H1 (cell line): ENCODE data around the gene NBPF3. TPM values are rescaled to one million over a fixed set of nuclear protein-coding genes. Genes with fewer than 3 reads are reported as not detected.

Experiments
- CTCF ChIA-PET: fragments of 300-600 bp; sonication (Branson Sonifier 250); formaldehyde crosslinking; loops from one replicate; lab custom pipeline; 2021; ENCODE audit not compliant: partially characterized antibody; lab: Charles Lee
- POLR2A ChIA-PET: fragments of 300-600 bp; sonication (Branson Sonifier 250); formaldehyde crosslinking; loops from one replicate; lab custom pipeline; 2021; ENCODE audit warnings: inconsistent platforms; ENCODE audit not compliant: partially characterized antibody; lab: Charles Lee
- DNase-seq, 2 experiments: peaks; one replicate each; pipeline versions ENCODE4 v3.0.0 to v3.0.0-alpha.2; 2010 to 2022; ENCODE audit warnings: low spot score in 2 of 2, low read depth in 1 of 2, mixed read lengths in 1 of 2
- FAIRE-seq: peaks from 2 replicates; lab custom pipeline; 2011; peaks lifted over from hg19 to GRCh38; lab: Jason Lieb, UNC
- H2AFZ ChIP-seq: 2 replicates; pipeline ENCODE4 v1.8.1; 2012; ENCODE audit warnings: low read length, inconsistent platforms
- H2AK5ac ChIP-seq: 2 replicates; pipeline ENCODE4 v1.6.1; 2013; ENCODE audit warnings: low read depth, low read length
- H2BK120ac ChIP-seq: replicated peaks from 2 replicates; pipeline ENCODE3; 2013; ENCODE audit warnings: low read depth, low read length, inconsistent platforms
- H2BK12ac ChIP-seq: 2 replicates; pipeline ENCODE4 v1.6.1; 2013; ENCODE audit warnings: low read depth, low read length
- H2BK15ac ChIP-seq: 2 replicates; pipeline ENCODE4 v1.6.1; 2013; ENCODE audit warnings: low read length
- H2BK20ac ChIP-seq: 2 replicates; pipeline ENCODE4 v1.6.1; 2013; ENCODE audit warnings: low read length
- H2BK5ac ChIP-seq: 2 replicates; pipeline ENCODE4 v1.6.1; 2013; ENCODE audit warnings: low read depth, low read length
- H3K14ac ChIP-seq: 2 replicates; pipeline ENCODE4 v1.6.1; 2013; ENCODE audit warnings: inconsistent platforms; ENCODE audit not compliant: insufficient read length
- H3K18ac ChIP-seq: 2 replicates; pipeline ENCODE4 v1.6.1; 2013; ENCODE audit warnings: low read length; ENCODE audit errors: extremely low read depth
- H3K23ac ChIP-seq: 2 replicates; pipeline ENCODE4 v1.6.1; 2013; ENCODE audit warnings: inconsistent platforms; ENCODE audit not compliant: insufficient read length
- H3K23me2 ChIP-seq: 2 replicates; pipeline ENCODE4 v1.6.1; 2013; ENCODE audit warnings: low read depth, low read length
- H3K27ac ChIP-seq: 2 replicates; pipeline ENCODE4 v1.6.1; 2011; ENCODE audit warnings: low read depth, low read length, inconsistent platforms
- H3K27me3 ChIP-seq, 4 experiments: replicated peaks in 1 of 4; 1 replicate in 1 of 4; 2 replicates in 3 of 4; pipeline versions ENCODE4 v1.6.1 to v1.8.1; 2011 to 2013; ENCODE audit warnings: low read length in 3 of 4, mild to moderate bottlenecking in 3 of 4, inconsistent platforms in 2 of 4, mixed read lengths in 2 of 4, moderate library complexity in 1 of 4; ENCODE audit not compliant: control insufficient read depth in 3 of 4, insufficient read depth in 3 of 4; ENCODE audit errors: extremely low read depth in 1 of 4
- H3K36me3 ChIP-seq, 4 experiments: 2 replicates each; pipeline versions ENCODE4 v1.6.1 to v1.8.1; 2011 to 2013; ENCODE audit warnings: mild to moderate bottlenecking in 4 of 4, low read length in 3 of 4, moderate library complexity in 2 of 4, control low read depth in 1 of 4, inconsistent platforms in 1 of 4; ENCODE audit not compliant: insufficient read depth in 4 of 4, control insufficient read depth in 2 of 4
- H3K4ac ChIP-seq: replicated peaks from 2 replicates; pipeline ENCODE3; 2013; ENCODE audit warnings: low read length, low read depth, mixed read lengths, inconsistent platforms; ENCODE audit not compliant: insufficient read length
- H3K4me1 ChIP-seq, 4 experiments: replicated peaks in 1 of 4; 1 replicate in 1 of 4; 2 replicates in 3 of 4; pipeline versions ENCODE4 v1.6.1 to v1.8.1; 2011 to 2013; ENCODE audit warnings: low read length in 3 of 4, inconsistent platforms in 2 of 4, mixed read lengths in 1 of 4; ENCODE audit not compliant: insufficient read depth in 4 of 4, control insufficient read depth in 3 of 4
- H3K4me2 ChIP-seq, 2 experiments: 2 replicates each; pipeline versions ENCODE4 v1.6.1 to v1.8.1; 2011 to 2013; ENCODE audit warnings: low read depth in 2 of 2, low read length in 2 of 2, control low read depth in 1 of 2, inconsistent platforms in 1 of 2, mild to moderate bottlenecking in 1 of 2; ENCODE audit not compliant: insufficient read depth in 1 of 2
- H3K4me3 ChIP-seq, 4 experiments: fragments of 200-600, 300-600 bp in 1 of 4; sonication (generic), shearing (Covaris generic), sonication (Bioruptor Twin) in 1 of 4; 2 replicates each; pipeline versions ENCODE4 v1.5.1 to v1.8.1; 2011 to 2016; ENCODE audit warnings: low read length in 4 of 4, low read depth in 3 of 4, control low read depth in 2 of 4, inconsistent platforms in 2 of 4, mild to moderate bottlenecking in 2 of 4, mixed read lengths in 1 of 4, moderate library complexity in 1 of 4; ENCODE audit not compliant: insufficient read depth in 2 of 4; ENCODE audit errors: extremely low read depth in 1 of 4
- H3K56ac ChIP-seq: replicated peaks from 2 replicates; pipeline ENCODE3; 2013; ENCODE audit warnings: low read depth, mild to moderate bottlenecking, mixed read lengths, low read length, inconsistent platforms; ENCODE audit not compliant: insufficient read length
- H3K79me1 ChIP-seq: 2 replicates; pipeline ENCODE4 v1.6.1; 2013; ENCODE audit warnings: low read depth, low read length, control low read depth
- H3K79me2 ChIP-seq, 2 experiments: 2 replicates each; pipeline versions ENCODE4 v1.6.1 to v1.8.1; 2012 to 2013; ENCODE audit warnings: low read length in 2 of 2, mild to moderate bottlenecking in 2 of 2, inconsistent platforms in 1 of 2; ENCODE audit not compliant: insufficient read depth in 2 of 2, control insufficient read depth in 1 of 2
- H3K9ac ChIP-seq, 4 experiments: replicated peaks in 1 of 4; 1 replicate in 1 of 4; 2 replicates in 3 of 4; pipeline versions ENCODE4 v1.6.1 to v1.8.1; 2011 to 2013; ENCODE audit warnings: low read depth in 3 of 4, low read length in 3 of 4, control low read depth in 2 of 4, mild to moderate bottlenecking in 2 of 4, moderate library complexity in 2 of 4, inconsistent platforms in 1 of 4; ENCODE audit errors: extremely low read depth in 1 of 4
- H3K9me3 ChIP-seq, 2 experiments: 2 replicates each; pipeline versions ENCODE4 v1.6.1 to v1.8.1; 2012 to 2013; ENCODE audit warnings: mild to moderate bottlenecking in 2 of 2, moderate library complexity in 2 of 2, control low read depth in 1 of 2, inconsistent platforms in 1 of 2, low read depth in 1 of 2, low read length in 1 of 2, mixed read lengths in 1 of 2; ENCODE audit not compliant: insufficient read depth in 2 of 2
- H4K20me1 ChIP-seq, 2 experiments: replicated peaks in 1 of 2; 2 replicates each; pipeline versions ENCODE3 to v1.8.1; 2011 to 2013; ENCODE audit warnings: inconsistent platforms in 2 of 2, low read length in 2 of 2, mild to moderate bottlenecking in 1 of 2; ENCODE audit not compliant: insufficient read depth in 2 of 2, control insufficient read depth in 1 of 2
- H4K5ac ChIP-seq: 2 replicates; pipeline ENCODE4 v1.6.1; 2013; ENCODE audit warnings: low read length, low read depth, mixed read lengths, inconsistent platforms; ENCODE audit not compliant: insufficient read length
- H4K8ac ChIP-seq: 2 replicates; pipeline ENCODE4 v1.8.0; 2013; ENCODE audit warnings: mild to moderate bottlenecking, moderate library complexity, low read length, inconsistent platforms; ENCODE audit not compliant: insufficient read depth; ENCODE audit errors: extremely low read depth
- H4K91ac ChIP-seq: replicated peaks from 2 replicates; pipeline ENCODE3; 2013; ENCODE audit warnings: low read length, mixed read lengths, inconsistent platforms; ENCODE audit not compliant: insufficient read length
- BRCA1 ChIP-seq: IDR thresholded peaks from 2 replicates; pipeline ENCODE4 v1.6.1; 2012; ENCODE audit warnings: low read depth, low read length, improper control_type of control experiment
- CBX5 ChIP-seq: fragments of 300-800, 300-1000 bp; sonication (generic); IDR thresholded peaks from 2 replicates; pipeline ENCODE4 v1.7.1; 2016; ENCODE audit warnings: antibody characterized with exemption, low read length, low read depth
- CBX8 ChIP-seq: fragments of 300-800, 300-1000 bp; sonication (generic); IDR thresholded peaks from 2 replicates; pipeline ENCODE4 v1.7.1; 2016; ENCODE audit warnings: low read depth, low read length, borderline replicate concordance
- CREB1 ChIP-seq: IDR thresholded peaks from 2 replicates; pipeline ENCODE4 v1.6.1; 2012; ENCODE audit warnings: inconsistent platforms
- E2F6 ChIP-seq: IDR thresholded peaks from 2 replicates; pipeline ENCODE4 v1.6.1; 2012; ENCODE audit warnings: inconsistent platforms
- EZH2 ChIP-seq: fragments of 200-600 bp; sonication (generic); IDR thresholded peaks from 2 replicates; pipeline ENCODE4 v1.7.1; 2012; ENCODE audit warnings: low read depth, mild to moderate bottlenecking, moderate library complexity, low read length, inconsistent platforms; ENCODE audit not compliant: severe bottlenecking
- FOSL1 ChIP-seq: IDR thresholded peaks from 2 replicates; pipeline ENCODE4 v1.6.1; 2011; ENCODE audit warnings: mild to moderate bottlenecking, low read depth, low read length, moderate library complexity; ENCODE audit not compliant: insufficient read depth
- HDAC6 ChIP-seq: IDR thresholded peaks from one replicate; pipeline ENCODE4 v1.7.1; 2012; ENCODE audit warnings: low read depth, mild to moderate bottlenecking, inconsistent platforms, low read length, moderate library complexity
- JUN ChIP-seq: IDR thresholded peaks from 2 replicates; pipeline ENCODE4 v1.6.1; 2011; ENCODE audit warnings: low read depth, mild to moderate bottlenecking, improper control_type of control experiment, low read length
- KDM1A ChIP-seq: fragments of 200-600, 300-600 bp; sonication (generic); IDR thresholded peaks from 2 replicates; pipeline ENCODE4 v1.7.1; 2016; ENCODE audit warnings: mild to moderate bottlenecking, low read length, borderline replicate concordance
- KDM4A ChIP-seq: IDR thresholded peaks from one replicate; pipeline ENCODE4 v1.7.1; 2012; ENCODE audit warnings: low read depth, mild to moderate bottlenecking, moderate library complexity, low read length, inconsistent platforms; ENCODE audit not compliant: severe bottlenecking
- KDM5A ChIP-seq: fragments of 200-600 bp; IDR thresholded peaks from 2 replicates; pipeline ENCODE4 v1.7.1; 2012; ENCODE audit warnings: mild to moderate bottlenecking, low read length, inconsistent platforms, mixed read lengths
- TEAD4 ChIP-seq: IDR thresholded peaks from 2 replicates; pipeline ENCODE4 v1.6.1; 2012; ENCODE audit warnings: low read depth, low read length, inconsistent platforms, mixed read lengths
- WGBS, 2 experiments: shearing (Covaris generic) in 1 of 2; methylation state at CpG; one replicate each; pipeline versions ENCODE4 v1.1.6 to v1.1.7; 2013 to 2015; ENCODE audit warnings: low lambda C conversion rate in 2 of 2, mixed read lengths in 2 of 2, inconsistent platforms in 1 of 2, low coverage in 1 of 2, missing lambda C conversion rate in 1 of 2; ENCODE audit not compliant: insufficient replicate concordance in 2 of 2, insufficient coverage in 1 of 2, insufficient read length in 1 of 2; ENCODE audit errors: extremely low coverage in 1 of 2, missing lambda C conversion rate in 1 of 2; 5-methylcytosine and 5-hydroxymethylcytosine counted together
- polyA plus RNA-seq, 7 experiments: library from polyadenylated mRNA; depleted of rRNA in 3 of 7; stranded (reverse) in 5 of 7; unstranded in 2 of 7; fragments of >200 nt in 5 of 7; fragments of 200-250 nt in 2 of 7; gene quantifications; 1 replicate in 5 of 7; 2 replicates in 1 of 7; 4 replicates in 1 of 7; pipeline versions ENCODE4 v1.2.1 to v1.2.3, GENCODE V29; 2011 to 2013; ENCODE audit warnings: missing spikeins in 2 of 7, mixed read lengths in 2 of 7
- total RNA-seq: library from RNA; stranded (reverse); fragmentation: NEBNext Ultra II Directional; extraction: Animal tissue kit (Norgen Biotek cat#: 25700); gene quantifications from 2 replicates; pipeline ENCODE4 v1.2.1, GENCODE V29; 2021

Gene NBPF3
- total and polyA plus RNA-seq, 2 of the 8 experiments (the other 6 are each of a cell fraction or from before 2014, with no cell fraction given): 3.8 to 4.3 TPM

- Histone ChIP-seq H3K56ac (no peak overlapping the region), H2BK12ac (no peak overlapping the region), H3K23me2 (no peaks in the 10 kb centered on the region; the same call in 1 of the 2 replicates), H3K4ac (no peak overlapping the region), H2BK120ac (no peak overlapping the region), H3K14ac (no peak overlapping the region), H4K5ac (no peak overlapping the region), H4K20me1 (no peaks in the 10 kb centered on the region), H2BK5ac (no peak overlapping the region), H3K23ac (no peak overlapping the region), H4K8ac (no peak overlapping the region), H2AFZ (no peak overlapping the region), H2AK5ac (no peak overlapping the region), H2BK20ac (no peak overlapping the region), H3K27me3 (no peaks in the 10 kb centered on the region), H3K79me2 (no peaks in the 10 kb centered on the region), H3K9me3 (no peaks in the 10 kb centered on the region), H3K79me1 (no peaks in the 10 kb centered on the region), H3K9ac (no peak overlapping the region), H3K4me2 (no peak overlapping the region), H3K36me3 (no peaks in the 10 kb centered on the region; a peak in 1 of 8 replicates), H2BK15ac (no peak overlapping the region), H3K27ac (no peak overlapping the region), H3K4me1 (no peaks in the 10 kb centered on the region), H3K4me3 (no peak overlapping the region), H4K91ac (no peak overlapping the region), H3K18ac (no peak overlapping the region)
- TF ChIP-seq EZH2 (no peak), CBX5 (no peak), FOSL1 (no peak), TEAD4 (no peak), BRCA1 (no peak), KDM1A (no peak), CBX8 (no peak), CREB1 (no peak), KDM5A (no peak), E2F6 (no peak), KDM4A (no peak), HDAC6 (no peak), JUN (no peak)
- DNase-seq (no peak), FAIRE-seq (no peak)
- POLR2A ChIA-PET: no interaction called here
- CTCF ChIA-PET: interaction anchor here (0.9 to 1.4 kb wide), 5 partner anchors 10 to 208 kb away, joined by 3 to 8 read pairs (median 3); no protein-coding TSS in a partner anchor
- 90% methylated on average over 6 of the region's 6 CpGs; no CpG with 5 or more reads in 1 of the 2 experiments for WGBS, 2 experiments
Observed at GRCh38 chr1:21478356-21478755, 38.4 kb downstream of the NBPF3 start.
